Activated T-cell treated with anti-CD3 and anti-CD28 coated beads for 4 hours (primary cell): ENCODE measurements around the gene MEX3A.
"Not testable (repeated sequence)": the region's sequence is repeated elsewhere in the genome, so short reads cannot be mapped to it uniquely, and the experiment has no call there.

Source experiments
- DNase-seq: peaks from one replicate; pipeline ENCODE4 v3.0.0-alpha.2; 2020

The MEX3A gene

GRCh38 chr1:156082309-156083091 is at the start of gene MEX3A:
MEX3A (minus strand) TSS chr1:156082465; CDS start chr1:156081998, 467 bp downstream.
- DNase-seq: peak; percentile 48

- no peak for DNase-seq
These were observed 48.3 kb upstream of the MEX3A start for GRCh38 chr1:156130578-156130942.

GRCh38 chr1:156129687-156130577 is 47.7 kb upstream of the MEX3A start:
- peak; percentile 82 for DNase-seq

- no peak for DNase-seq
These were observed 46.7 kb upstream of the MEX3A start for GRCh38 chr1:156128654-156129597.

- no peak for DNase-seq
These were observed 46.0 kb upstream of the MEX3A start for GRCh38 chr1:156128308-156128653.

- peak; percentile 58 for DNase-seq
These were observed 44.6 kb upstream of the MEX3A start for GRCh38 chr1:156126630-156127534.

- no peak for DNase-seq
These were observed 43.9 kb upstream of the MEX3A start for GRCh38 chr1:156126043-156126629.

GRCh38 chr1:156125544-156125943 is 43.3 kb upstream of the MEX3A start:
- not testable (repeated sequence) for DNase-seq

- no peak for DNase-seq
These were observed 42.6 kb upstream of the MEX3A start for GRCh38 chr1:156124557-156125483.

- peak; percentile 50 for DNase-seq
These were observed 41.3 kb upstream of the MEX3A start for GRCh38 chr1:156123356-156124196.

- DNase-seq: no peak
These were observed 40.5 kb upstream of the MEX3A start for GRCh38 chr1:156122519-156123355.

GRCh38 chr1:156122086-156122485 is 39.8 kb upstream of the MEX3A start:
- no peak for DNase-seq

GRCh38 chr1:156121457-156121856 is 39.2 kb upstream of the MEX3A start:
- no peak for DNase-seq

GRCh38 chr1:156121005-156121404 is 38.7 kb upstream of the MEX3A start:
- DNase-seq: not testable (repeated sequence)

- DNase-seq: no peak
These were observed 38.1 kb upstream of the MEX3A start for GRCh38 chr1:156120318-156120717.

GRCh38 chr1:156119503-156120209 is 37.4 kb upstream of the MEX3A start:
- DNase-seq: no peak

GRCh38 chr1:156118177-156118868 is 36.1 kb upstream of the MEX3A start:
- DNase-seq: no peak
